HG02981 (cell line): ENCODE results near the gene JSRP1.

ENCODE experiments used
- ATAC-seq: cut with Tn5 transposase; IDR thresholded peaks from one replicate; pipeline ENCODE4 v1.9.1; 2021; ENCODE audit warnings: mild to moderate bottlenecking, moderate library complexity; ENCODE audit not compliant: unreplicated experiment

Gene JSRP1

DNA sequence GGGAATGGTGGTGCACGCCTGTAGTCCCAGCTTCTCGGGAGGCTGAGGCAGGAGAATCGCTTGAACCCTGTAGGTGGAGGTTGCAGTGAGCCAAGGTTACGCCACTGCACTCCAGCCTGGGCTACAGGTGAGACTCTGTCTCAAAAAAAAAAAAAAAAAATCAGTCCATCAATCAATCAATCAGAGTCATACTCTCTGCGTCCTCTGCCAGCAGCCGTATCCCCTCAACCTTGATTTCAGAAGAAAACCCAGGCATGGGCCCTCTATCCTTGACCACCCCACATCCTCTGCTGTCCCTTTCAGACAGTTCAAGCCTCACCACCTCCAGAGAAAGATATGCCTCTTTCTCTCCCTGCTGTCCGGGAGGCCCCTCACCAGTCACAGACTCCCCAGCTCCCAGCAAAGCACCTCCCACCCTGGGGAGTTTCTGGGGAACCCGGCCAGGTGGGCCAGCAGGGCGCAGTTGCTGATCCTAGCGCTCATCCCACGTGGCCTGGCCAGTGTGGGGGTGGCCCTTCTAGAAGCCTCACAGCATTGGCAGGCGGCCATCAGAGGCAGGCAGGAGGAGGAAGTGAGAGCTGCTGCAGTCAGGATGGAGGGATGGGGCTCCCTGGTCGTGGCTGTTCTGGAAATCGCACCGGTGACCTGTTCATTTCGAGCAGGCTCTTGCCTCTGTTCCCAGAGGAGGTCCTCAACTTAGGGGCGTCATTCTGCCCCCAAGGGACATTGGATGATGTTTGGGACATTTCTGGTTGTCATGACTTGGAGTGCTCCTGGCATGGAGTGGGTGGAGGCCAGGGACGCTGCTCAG is 10.2 kb upstream of the JSRP1 start:
- no peak for ATAC-seq

DNA sequence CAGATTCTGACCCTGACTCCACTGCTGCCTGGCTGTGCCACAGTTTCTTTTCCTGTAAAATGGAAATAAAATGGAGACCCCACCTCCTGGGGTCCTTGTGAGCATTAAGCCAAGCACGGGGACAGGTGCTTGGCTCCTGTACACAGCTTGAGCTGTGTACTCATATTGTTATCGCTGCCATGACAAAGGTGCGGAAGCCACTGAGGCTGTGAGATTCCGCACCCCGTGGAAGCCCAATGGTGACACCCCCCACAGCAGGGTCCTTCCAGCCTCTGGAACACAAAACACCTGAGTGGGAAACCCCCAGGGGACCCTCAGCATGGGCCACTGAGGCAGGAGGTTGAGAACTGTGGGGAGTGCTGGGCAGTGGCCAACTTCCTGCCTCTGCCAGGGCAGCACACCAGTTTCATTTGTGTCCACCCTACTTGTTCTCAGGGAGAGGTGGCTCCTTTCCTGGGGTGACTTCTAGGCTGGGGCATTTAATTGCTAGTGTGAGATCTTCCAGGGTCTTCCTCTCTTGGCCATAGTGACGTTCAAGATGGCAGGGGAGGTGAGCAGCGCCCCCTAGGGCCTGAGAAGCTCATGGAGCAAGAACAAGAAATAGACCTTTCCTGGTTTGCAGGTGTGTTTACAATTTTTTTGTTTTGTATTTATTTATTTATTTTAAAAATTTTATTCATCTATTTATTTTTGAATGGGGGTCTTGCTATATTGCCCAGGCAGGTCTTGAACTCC is 5.4 kb upstream of the JSRP1 start:
- ATAC-seq: no peak

DNA sequence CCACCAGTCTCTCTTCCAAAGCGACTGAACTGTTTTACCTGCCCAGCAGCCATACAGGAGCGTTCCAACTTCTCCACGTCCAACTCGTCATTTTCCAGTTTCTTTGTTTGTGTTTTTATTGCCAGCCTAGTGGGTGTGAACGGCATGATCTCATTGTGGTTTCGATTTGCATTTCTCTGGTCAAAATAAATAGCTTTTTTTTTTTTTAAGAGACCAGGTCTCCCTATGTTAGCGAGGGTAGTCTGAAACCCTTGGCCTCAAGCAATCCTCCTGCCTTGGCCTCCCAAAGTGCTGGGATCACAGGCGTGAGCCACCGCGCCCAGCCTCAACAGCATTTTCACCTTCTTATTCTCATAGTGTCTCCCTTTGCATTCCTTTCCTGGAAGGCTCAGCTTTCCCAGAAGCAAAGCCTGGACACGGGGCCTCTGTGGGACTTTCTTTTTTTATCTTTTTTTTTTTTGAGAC is 4.2 kb upstream of the JSRP1 start:
- ATAC-seq: no peak

DNA sequence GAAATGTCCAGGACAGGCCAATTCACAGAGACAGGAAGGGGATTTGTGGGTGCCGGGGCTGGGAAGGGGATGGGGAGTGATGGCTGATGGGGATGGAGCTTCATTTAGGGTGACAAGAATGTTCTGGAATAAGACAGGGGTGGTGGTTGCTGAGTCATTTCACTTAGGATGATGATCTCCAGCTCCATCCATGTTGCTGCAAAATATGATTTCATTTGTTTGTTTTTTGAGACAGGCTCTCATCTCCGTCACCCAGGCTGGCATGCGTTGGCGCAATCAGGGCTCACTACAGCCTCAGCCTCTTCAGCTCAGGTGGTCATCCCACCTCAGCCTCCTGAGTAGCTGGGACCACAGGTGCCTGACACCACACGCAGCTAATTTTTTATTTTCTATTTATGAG is 3.1 kb upstream of the JSRP1 start:
- no peak for ATAC-seq

DNA sequence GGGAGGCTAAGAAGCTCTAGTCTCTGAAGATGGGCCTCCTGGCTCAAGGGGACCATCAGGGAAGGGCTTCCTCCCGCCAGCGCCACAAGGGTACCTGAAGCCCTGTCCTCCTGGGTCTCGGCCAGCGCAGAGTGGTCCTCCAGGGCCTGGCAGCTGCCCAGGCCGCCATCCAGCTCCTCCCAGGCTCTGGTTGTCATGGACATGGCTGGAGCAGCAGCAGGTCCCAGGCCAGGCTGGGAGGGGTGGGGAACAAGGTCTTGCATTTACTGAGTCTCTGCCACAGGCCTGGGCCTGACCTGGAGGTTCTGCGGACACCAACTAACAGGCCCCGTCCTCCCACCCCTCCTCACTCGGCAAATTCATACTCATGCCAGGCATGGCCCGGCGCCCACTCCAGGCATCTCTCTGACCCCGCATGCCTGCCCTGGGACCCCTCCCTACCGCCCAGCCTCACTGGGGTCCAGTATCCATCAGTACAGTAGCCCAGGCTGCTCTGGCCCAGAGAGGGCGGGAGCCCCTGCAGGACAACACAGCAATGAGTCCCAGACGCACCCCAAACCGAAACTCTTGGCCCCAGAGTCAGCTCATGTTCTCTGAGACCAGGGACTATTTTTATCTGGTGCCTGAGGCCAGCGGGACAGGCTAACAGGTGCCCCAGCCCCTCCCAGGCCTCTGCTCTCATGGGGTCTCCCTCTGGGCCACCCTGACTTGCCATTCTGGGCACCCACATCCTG is 938 bp downstream of the JSRP1 start:
- ATAC-seq: no peak

DNA sequence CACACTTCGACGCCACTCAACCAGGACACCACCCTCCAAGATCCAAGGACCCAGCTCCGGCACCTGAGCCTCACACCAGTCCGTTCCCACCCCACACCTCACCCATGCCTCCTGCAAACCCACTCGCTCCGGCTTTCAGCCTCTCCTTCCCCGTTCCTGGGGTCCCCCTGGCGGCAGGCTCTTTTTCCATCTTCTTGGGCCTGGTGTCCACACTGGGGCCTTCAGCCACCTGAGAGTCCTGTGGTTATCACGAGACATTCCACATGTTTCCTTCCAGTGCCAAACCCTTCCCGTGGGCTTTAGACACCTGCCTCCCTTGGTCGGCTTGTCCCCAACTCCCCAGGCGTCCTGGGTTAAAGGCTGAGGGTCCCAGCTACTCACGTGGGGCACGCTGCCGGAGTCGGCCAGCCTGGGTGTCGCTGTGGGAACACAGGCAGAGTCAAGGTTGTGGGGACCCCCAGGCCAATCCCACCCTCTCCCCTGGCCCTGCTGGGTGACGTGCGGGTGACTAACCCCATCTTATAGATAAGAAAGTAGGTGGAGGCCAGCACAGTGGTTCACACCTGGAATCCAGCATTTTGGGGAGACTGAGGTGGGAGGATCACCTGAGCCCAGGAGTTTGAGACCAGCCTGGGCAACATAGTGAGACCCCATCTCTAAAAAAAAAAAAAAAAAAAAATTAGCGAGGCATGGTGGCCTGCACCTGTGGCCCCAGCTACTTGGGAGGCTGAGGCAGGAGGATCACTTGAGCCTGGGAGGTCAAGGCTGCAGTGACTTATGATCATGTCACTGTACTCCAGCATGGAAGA is 1.9 kb downstream of the JSRP1 start:
- ATAC-seq: no peak

DNA sequence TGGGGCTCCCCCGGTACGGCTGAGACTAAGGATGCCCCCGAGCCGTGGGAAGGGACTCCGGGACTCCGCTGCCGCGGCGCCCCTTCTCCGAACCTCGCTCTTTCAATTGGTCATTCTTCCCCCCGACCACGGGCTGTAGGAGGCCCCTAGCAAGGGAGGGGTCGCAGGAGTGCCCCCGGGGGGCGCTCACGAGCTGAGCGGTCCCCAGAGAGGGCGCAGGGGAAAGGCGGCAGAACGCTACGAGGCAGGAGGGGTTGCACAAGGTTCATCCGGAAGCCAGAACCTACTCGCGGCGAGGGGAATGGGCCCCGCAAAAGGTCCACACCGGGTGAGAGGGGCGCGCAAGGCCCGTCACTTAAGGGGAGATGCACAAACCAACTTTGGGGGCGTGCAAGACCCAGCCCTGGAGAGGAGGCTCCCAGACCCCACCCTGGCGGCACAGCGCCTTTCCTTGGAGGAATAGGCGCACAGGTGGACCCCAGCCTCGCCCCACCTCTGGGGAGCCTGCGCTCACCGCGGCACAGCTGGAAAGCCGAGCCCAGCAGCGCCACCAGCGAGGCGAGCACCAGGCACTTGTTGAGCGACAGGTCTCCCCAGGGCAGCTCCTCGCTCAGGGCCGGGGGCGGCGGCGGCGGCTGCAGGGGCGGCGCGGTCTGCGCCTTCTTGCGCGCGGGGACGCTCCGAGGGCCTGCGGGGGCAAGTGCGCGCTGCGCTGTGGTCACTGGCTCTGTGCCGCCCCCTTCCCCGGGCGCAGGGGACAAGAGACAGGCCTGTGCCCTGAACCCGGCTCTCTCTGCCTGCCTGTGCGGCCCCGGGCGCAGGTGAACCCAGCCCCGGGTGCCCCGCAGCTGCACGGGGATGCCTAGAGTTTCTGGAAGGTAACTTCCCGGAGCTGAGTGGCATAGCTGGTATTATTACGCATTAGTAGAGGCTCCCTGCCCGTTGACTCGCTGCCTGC is 2.8 kb downstream of the JSRP1 start:
- ATAC-seq: no peak

DNA sequence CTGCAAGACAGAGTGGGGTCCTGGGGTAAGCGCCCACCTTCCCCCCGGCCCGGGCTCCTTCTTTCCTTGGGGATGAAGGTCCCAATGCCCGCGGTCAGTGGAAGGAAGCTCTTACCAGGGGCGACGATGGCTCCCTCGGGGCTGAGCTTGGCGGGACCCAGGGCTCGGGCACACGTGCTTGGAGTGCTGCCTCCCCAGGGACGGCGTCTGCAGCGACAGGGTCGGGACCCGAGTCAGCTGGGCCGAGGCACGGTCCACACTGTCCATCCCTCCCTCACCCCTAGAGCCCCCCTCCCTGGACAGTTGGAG is 3.5 kb downstream of the JSRP1 start:
- ATAC-seq: no peak

DNA sequence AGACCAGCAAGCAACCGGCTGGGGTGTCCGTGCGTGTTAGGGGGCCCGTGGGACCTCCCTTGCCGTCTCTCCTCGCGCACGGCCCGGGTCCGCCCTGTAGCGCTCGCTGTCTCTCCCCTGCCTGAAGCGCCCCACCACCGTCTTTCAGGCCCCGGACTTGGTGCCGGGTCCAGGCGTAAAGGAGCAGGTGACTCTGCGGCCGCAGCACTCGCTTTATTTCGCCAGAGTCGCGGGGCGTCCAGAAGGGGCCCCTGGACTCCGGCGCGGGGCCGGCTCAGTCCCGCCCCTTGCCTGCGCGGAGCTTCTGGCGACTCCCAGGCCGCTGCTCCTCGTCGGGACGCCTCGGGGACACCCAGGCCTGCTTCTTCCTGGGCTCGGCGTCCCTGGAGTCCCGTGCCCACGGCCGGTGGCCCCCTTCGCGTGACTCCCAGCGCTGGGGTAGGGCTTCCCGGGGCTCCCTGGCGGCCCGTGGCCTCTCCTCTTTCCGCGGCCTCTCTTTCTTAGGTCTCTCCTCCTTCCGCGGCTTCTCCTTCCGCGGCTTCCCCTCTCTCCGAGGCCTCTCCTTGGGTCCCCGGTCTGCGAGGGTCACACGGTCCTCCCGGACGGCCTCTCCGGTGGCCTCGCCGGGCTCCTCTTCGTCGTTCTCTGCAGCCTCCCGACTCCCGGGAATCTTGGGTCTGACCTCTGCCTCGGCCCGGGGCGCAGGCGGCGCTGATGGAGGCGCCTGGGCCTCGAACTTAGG is 4.0 kb downstream of the JSRP1 start:
- no peak for ATAC-seq

DNA sequence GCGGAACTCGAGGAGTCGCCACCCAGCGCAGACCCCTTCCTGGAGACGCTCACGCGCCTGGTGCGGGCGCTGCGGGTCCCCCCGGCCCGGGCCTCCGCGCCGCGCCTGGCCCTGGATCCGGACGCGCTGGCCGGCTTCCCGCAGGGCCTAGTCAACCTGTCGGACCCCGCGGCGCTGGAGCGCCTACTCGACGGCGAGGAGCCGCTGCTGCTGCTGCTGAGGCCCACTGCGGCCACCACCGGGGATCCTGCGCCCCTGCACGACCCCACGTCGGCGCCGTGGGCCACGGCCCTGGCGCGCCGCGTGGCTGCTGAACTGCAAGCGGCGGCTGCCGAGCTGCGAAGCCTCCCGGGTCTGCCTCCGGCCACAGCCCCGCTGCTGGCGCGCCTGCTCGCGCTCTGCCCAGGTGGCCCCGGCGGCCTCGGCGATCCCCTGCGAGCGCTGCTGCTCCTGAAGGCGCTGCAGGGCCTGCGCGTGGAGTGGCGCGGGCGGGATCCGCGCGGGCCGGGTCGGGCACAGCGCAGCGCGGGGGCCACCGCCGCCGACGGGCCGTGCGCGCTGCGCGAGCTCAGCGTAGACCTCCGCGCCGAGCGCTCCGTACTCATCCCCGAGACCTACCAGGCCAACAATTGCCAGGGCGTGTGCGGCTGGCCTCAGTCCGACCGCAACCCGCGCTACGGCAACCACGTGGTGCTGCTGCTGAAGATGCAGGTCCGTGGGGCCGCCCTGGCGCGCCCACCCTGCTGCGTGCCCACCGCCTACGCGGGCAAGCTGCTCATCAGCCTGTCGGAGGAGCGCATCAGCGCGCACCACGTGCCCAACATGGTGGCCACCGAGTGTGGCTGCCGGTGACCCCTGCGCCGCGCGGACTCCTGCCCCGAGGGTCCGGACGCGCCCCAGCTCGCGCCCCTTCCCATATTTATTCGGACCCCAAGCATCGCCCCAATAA is 4.8 kb downstream of the JSRP1 start:
- ATAC-seq: no peak

DNA sequence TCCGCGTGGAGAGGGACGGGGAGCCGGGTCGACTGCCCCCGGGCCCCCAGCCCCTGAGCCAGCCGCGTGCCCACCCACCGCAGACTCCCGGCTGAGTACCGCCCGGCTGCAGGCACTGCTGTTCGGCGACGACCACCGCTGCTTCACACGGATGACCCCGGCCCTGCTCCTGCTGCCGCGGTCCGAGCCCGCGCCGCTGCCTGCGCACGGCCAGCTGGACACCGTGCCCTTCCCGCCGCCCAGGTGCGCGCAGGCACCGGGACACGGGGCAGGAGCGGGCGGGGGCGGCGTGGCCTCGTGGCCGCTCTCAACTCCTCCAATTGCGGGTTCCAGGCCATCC is 5.5 kb downstream of the JSRP1 start:
- ATAC-seq: no peak

DNA sequence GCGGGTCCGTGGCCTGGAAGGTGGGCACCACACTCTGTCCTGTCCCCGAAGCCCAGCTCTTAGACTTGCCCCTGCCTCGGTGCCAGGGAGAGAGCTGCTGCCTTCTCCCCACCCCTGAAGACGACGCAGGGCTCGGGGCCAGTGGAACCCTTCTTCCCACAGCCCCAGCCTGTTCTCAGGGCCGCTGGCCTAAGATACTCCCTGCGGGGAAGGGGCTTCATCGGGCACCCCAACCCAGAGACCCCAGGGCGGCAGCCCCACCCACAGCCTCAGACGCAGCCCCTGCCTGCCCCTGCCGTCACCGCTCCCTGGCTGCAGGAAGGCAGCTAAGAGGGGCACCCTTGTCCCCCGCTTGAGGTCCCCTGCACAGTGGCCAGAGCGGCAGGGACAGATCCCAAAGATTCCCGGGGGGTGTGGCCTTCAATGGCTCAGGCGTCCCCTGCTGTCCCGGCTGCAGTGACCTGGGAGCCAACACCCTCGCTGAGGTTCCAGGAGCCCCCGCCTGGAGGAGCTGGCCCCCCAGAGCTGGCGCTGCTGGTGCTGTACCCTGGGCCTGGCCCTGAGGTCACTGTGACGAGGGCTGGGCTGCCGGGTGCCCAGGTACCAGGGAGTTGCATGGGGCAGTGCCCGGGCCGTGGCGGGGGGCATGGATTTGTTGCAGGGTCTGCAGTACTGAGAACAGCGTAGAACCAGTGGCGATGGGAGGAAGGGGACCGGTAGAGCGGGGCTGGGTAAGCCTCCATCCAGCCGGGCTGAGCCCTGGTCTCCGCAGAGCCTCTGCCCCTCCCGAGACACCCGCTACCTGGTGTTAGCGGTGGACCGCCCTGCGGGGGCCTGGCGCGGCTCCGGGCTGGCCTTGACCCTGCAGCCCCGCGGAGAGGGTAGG is 6.1 kb downstream of the JSRP1 start:
- ATAC-seq: no peak

DNA sequence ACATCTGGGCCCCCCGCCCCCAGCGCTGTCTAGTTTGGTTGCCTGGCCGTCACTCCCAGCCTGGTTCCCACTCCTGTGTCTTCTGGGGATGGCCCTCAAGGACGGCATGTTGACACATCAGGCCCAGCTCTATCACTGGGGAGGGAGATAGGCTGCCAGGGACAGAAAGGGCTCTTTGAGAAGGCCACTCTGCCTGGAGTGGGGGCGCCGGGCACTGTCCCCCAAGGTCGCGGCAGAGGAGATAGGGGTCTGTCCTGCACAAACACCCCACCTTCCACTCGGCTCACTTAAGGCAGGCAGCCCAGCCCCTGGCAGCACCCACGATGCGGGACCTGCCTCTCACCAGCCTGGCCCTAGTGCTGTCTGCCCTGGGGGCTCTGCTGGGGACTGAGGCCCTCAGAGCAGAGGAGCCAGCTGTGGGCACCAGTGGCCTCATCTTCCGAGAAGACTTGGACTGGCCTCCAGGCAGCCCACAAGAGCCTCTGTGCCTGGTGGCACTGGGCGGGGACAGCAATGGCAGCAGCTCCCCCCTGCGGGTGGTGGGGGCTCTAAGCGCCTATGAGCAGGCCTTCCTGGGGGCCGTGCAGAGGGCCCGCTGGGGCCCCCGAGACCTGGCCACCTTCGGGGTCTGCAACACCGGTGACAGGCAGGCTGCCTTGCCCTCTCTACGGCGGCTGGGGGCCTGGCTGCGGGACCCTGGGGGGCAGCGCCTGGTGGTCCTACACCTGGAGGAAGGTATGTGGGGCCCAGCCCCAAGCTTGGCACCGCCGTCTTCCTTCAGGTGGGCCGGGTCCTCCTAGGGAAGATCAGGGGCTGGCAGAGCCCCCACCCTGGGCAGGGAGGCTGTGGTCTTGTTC is 7.0 kb downstream of the JSRP1 start, which contains the start of gene AMH:
Gene AMH, plus strand, starts transcription at position 314 of the 857 bp plus-strand sequence. Its CDS starts 10 bp downstream, at position 324.
- ATAC-seq: no peak

DNA sequence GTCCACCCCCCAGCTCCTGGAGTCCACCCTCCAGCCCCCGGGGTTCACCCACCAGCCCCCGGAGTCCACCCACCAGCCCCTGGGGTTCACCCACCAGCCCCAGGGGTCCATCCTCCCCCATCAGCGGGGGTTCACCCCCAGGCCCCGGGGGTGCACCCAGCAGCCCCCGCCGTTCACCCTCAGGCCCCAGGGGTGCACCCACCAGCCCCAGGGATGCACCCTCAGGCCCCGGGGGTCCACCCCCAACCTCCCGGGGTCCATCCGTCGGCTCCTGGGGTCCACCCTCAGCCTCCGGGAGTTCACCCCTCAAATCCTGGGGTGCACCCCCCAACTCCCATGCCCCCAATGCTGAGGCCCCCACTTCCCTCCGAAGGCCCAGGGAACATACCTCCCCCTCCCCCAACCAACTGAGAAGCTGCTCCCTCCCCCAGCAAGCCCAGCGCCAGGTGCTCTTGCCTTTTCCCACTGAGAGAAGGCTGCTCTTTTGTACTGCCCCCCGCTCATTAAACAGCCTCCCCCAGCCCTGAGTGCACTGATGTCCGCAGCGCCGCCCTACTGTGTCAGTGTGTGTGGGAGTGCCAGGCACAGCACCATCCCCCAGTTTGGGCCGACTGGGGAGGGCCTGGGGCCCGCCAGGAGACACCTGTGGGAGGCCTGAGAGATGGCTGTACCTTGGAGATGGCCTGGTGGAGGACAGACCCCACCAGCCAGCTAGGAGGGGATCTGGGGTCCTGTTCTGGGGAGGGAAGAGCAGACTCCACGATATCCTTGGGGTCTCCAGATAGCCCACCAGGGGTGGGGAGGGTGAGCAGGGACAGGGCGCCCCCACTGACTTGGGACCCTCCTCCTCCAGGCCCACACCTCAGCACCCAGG is 7.8 kb downstream of the JSRP1 start:
- ATAC-seq: no peak

DNA sequence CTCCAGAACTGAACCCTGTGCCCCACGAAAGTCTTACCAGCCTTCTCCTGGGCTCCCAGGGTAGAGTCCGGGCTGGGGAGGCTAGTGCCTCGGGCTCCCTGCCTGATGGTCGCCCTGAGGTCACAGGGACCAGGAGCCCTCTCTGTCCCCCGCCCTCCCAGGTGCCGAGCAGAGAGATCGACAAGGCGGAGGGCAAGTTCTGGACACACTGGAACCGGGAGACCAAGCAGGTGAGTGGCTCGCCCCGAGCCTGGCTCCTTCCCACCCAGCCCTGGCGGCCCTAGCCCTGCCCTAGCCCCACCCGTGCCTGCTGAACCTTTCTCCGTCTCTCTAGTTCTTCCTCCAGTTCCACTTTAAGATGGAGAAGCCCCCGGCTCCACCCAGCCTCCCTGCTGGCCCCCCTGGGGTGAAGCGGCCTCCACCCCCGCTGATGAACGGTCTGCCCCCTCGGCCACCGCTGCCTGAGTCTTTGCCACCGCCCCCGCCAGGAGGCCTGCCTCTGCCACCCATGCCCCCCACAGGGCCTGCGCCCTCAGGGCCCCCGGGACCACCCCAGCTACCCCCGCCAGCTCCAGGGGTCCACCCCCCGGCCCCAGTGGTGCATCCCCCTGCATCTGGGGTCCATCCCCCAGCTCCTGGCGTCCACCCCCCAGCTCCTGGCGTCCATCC is 8.7 kb downstream of the JSRP1 start:
- ATAC-seq: no peak
